HepG2 (cell line): ENCODE results near the gene TJP3. TPM values are rescaled to one million over a fixed set of nuclear protein-coding genes. Genes with fewer than 3 reads are reported as not detected.
"Not testable (repeated sequence)": the region's sequence is repeated elsewhere in the genome, so short reads cannot be mapped to it uniquely, and the experiment has no call there.

Experiments used
- ATAC-seq: fragments of 200-7000 bp; cut with Tn5 transposase; 3 replicates; pipeline ENCODE4 v1.9.1; 2020; ENCODE audit warnings: mild to moderate bottlenecking, moderate library complexity
- BruUV-seq: library from RNA; stranded (reverse); fragments of 400-500 nt; replicated peaks from 2 replicates; lab custom pipeline; 2021; lab: Mats Ljungman, UMichigan
- CTCF ChIA-PET: fragments of 300-600 bp; formaldehyde crosslinking; extraction: SDS; loops from one replicate; lab custom pipeline; 2021; ENCODE audit warnings: low total read pairs, inconsistent platforms, low intra/inter-chr PET ratio; lab: Yijun Ruan, JAX
- POLR2A ChIA-PET: fragments of 350-600 bp; sonication (Branson Sonifier 250); formaldehyde crosslinking; loops from one replicate; lab custom pipeline; 2020; ENCODE audit warnings: antibody characterized with exemption, inconsistent platforms; lab: Yijun Ruan, JAX
- DNase-seq: peaks from one replicate; pipeline ENCODE4 v3.0.0-alpha.2; 2015; ENCODE audit warnings: low spot score
- FAIRE-seq: peaks from 3 replicates; lab custom pipeline; 2011; peaks lifted over from hg19 to GRCh38; lab: Jason Lieb, UNC
- H2AFZ ChIP-seq: one replicate; pipeline ENCODE4 v1.6.1; 2011; ENCODE audit warnings: low read length, inconsistent platforms
- H3K27ac ChIP-seq: fragments of 300-600 bp; 3 replicates; pipeline ENCODE4 v1.8.0; 2011; ENCODE audit warnings: mixed run types, mild to moderate bottlenecking, mixed read lengths, low read length, inconsistent platforms; ENCODE audit not compliant: insufficient read depth; ENCODE audit errors: extremely low read length
- H3K27me3 ChIP-seq, 2 experiments: fragments of 200-600 bp in 1 of 2; 2 replicates in 1 of 2; 3 replicates in 1 of 2; pipeline versions ENCODE4 v1.6.0 to v1.8.0; 2011; ENCODE audit warnings: low read length in 2 of 2, mild to moderate bottlenecking in 2 of 2, moderate library complexity in 2 of 2, inconsistent platforms in 1 of 2; ENCODE audit not compliant: insufficient read depth in 2 of 2, control insufficient read depth in 1 of 2
- H3K36me3 ChIP-seq, 2 experiments: fragments of 200-600 bp in 1 of 2; replicated peaks in 1 of 2; 2 replicates in 1 of 2; 3 replicates in 1 of 2; pipeline versions ENCODE4 v1.5.1 to v1.8.0; 2011; ENCODE audit warnings: low read length in 2 of 2, inconsistent platforms in 1 of 2; ENCODE audit not compliant: insufficient read depth in 2 of 2, control insufficient read depth in 1 of 2
- H3K4me1 ChIP-seq: 2 replicates; pipeline ENCODE4 v1.5.1; 2012; ENCODE audit warnings: low read length, inconsistent platforms; ENCODE audit not compliant: insufficient read depth
- H3K4me2 ChIP-seq: 2 replicates; pipeline ENCODE4 v1.6.0; 2011; ENCODE audit warnings: low read depth, low read length, inconsistent platforms
- H3K4me3 ChIP-seq, 3 experiments: fragments of 200-600 bp in 1 of 3; sonication (generic), shearing (Covaris generic) in 1 of 3; replicated peaks in 1 of 3; 2 replicates each; pipeline ENCODE4 v1.5.1; 2011 to 2016; ENCODE audit warnings: low read length in 3 of 3, inconsistent platforms in 2 of 3, low read depth in 2 of 3, mild to moderate bottlenecking in 2 of 3, control low read depth in 1 of 3, mixed read lengths in 1 of 3; ENCODE audit not compliant: insufficient read depth in 1 of 3
- H3K79me2 ChIP-seq: one replicate; pipeline ENCODE4 v1.6.1; 2011; ENCODE audit warnings: low read length, inconsistent platforms; ENCODE audit not compliant: insufficient read depth
- H3K9ac ChIP-seq: 2 replicates; pipeline ENCODE4 v1.6.0; 2011; ENCODE audit warnings: mild to moderate bottlenecking, low read depth, low read length, inconsistent platforms; ENCODE audit not compliant: insufficient read depth
- H3K9me3 ChIP-seq: 2 replicates; pipeline ENCODE4 v1.5.1; 2012; ENCODE audit warnings: mild to moderate bottlenecking, low read length
- H4K20me1 ChIP-seq: 2 replicates; pipeline ENCODE4 v1.6.0; 2011; ENCODE audit warnings: inconsistent platforms, mild to moderate bottlenecking, low read length, moderate library complexity; ENCODE audit not compliant: insufficient read depth
- AGO2 ChIP-seq: fragments of 200-400 bp; formaldehyde crosslinking; optimal IDR thresholded peaks from 2 replicates; pipeline ENCODE3; 2017; ENCODE audit warnings: mild to moderate bottlenecking, low read depth, low read length, moderate library complexity
- CBX2 ChIP-seq, 2 experiments: fragments of 200-600 bp in 1 of 2; sonication (generic); formaldehyde crosslinking in 1 of 2; IDR thresholded peaks; 2 replicates each; pipeline versions ENCODE4 v1.7.0 to v1.8.1; 2018 to 2022; ENCODE audit warnings: low read depth in 2 of 2, low read length in 1 of 2, mild to moderate bottlenecking in 1 of 2, missing genetic modification reagents in 1 of 2
- FOXP1 ChIP-seq, 2 experiments: fragments of 450-650 bp in 1 of 2; IDR thresholded peaks; 2 replicates each; pipeline ENCODE4 v1.6.1; 2017 to 2018; ENCODE audit warnings: antibody characterized with exemption in 1 of 2
- HCFC1 ChIP-seq: fragments of 150-350 bp; IDR thresholded peaks from 2 replicates; pipeline ENCODE4 v1.6.1; 2014; ENCODE audit warnings: low read depth, low read length
- MTA1 ChIP-seq: sonication (generic); formaldehyde crosslinking; IDR thresholded peaks from 2 replicates; pipeline ENCODE4 v1.4.0; 2020; ENCODE audit warnings: missing genetic modification reagents, mild to moderate bottlenecking, borderline replicate concordance
- MXI1 ChIP-seq: IDR thresholded peaks from 3 replicates; pipeline ENCODE4 v1.6.1; 2012; ENCODE audit warnings: low read depth, low read length, inconsistent platforms, borderline replicate concordance
- SOX6 ChIP-seq, 2 experiments: fragments of 450-650 bp in 1 of 2; sonication (generic) in 1 of 2; formaldehyde crosslinking in 1 of 2; IDR thresholded peaks; 2 replicates each; pipeline versions ENCODE4 v1.4.0 to v1.6.1; 2017 to 2020; ENCODE audit warnings: antibody characterized with exemption in 1 of 2, mild to moderate bottlenecking in 1 of 2, missing genetic modification reagents in 1 of 2
- SP1 ChIP-seq, 2 experiments: fragments of 450-650 bp in 1 of 2; sonication (generic) in 1 of 2; formaldehyde crosslinking in 1 of 2; IDR thresholded peaks; 2 replicates each; pipeline versions ENCODE4 v1.4.0 to v1.6.1; 2016 to 2020; ENCODE audit warnings: missing genetic modification reagents in 1 of 2
- STAT5B ChIP-seq: sonication (generic); formaldehyde crosslinking; IDR thresholded peaks from 2 replicates; pipeline ENCODE4 v1.4.0; 2020; ENCODE audit warnings: missing genetic modification reagents
- THRA ChIP-seq: sonication (generic); formaldehyde crosslinking; IDR thresholded peaks from 2 replicates; pipeline ENCODE4 v1.4.0; 2020; ENCODE audit warnings: missing genetic modification reagents, borderline replicate concordance
- ZBTB33 ChIP-seq: sonication (generic); formaldehyde crosslinking; IDR thresholded peaks from 2 replicates; pipeline ENCODE4 v1.4.0; 2020; ENCODE audit warnings: missing genetic modification reagents
- ZMYM3 ChIP-seq: sonication (generic); formaldehyde crosslinking; IDR thresholded peaks from 2 replicates; pipeline ENCODE4 v1.5.1; 2020; ENCODE audit warnings: mild to moderate bottlenecking, missing genetic modification reagents
- ZNF264 ChIP-seq: sonication (generic); formaldehyde crosslinking; IDR thresholded peaks from 2 replicates; pipeline ENCODE4 v1.4.0; 2020; ENCODE audit warnings: missing genetic modification reagents
- ZNF44 ChIP-seq: sonication (generic); formaldehyde crosslinking; IDR thresholded peaks from 2 replicates; pipeline ENCODE4 v1.5.1; 2020; ENCODE audit warnings: mild to moderate bottlenecking, missing genetic modification reagents
- WGBS: methylation state at CpG from one replicate; pipeline ENCODE4 v1.1.6; 2017; ENCODE audit warnings: low lambda C conversion rate; 5-methylcytosine and 5-hydroxymethylcytosine counted together
- in situ Hi-C: cut with HindIII; loops from 2 replicates; pipeline ENCODE4 v1.10.0; 2017; ENCODE audit warnings: low pct_unique_long_range_greater_than_20kb; ENCODE audit not compliant: extremely low pct_ligation_motif_present
- intact Hi-C: fragments of 100-400 bp; cut with micrococcal nuclease; formaldehyde crosslinking; loops from one replicate; pipeline ENCODE4 v1.10.0; 2022; ENCODE audit not compliant: unreplicated experiment
- polyA plus RNA-seq, 8 experiments: library from polyadenylated mRNA; depleted of rRNA in 3 of 8; stranded (reverse) in 7 of 8; unstranded in 1 of 8; fragments of >200 nt; fragmentation: Illumina TruSeq in 4 of 8; extraction: Trizol in 4 of 8; gene quantifications; 2 replicates each; pipeline versions ENCODE4 v1.2.1 to v1.2.3, GENCODE V29; 2011 to 2016; ENCODE audit warnings: low read depth in 4 of 8, missing spikeins in 1 of 8, mixed read lengths in 1 of 8; ENCODE audit not compliant: insufficient read depth in 1 of 8
- total RNA-seq, 5 experiments: library from RNA; depleted of rRNA; stranded (reverse); fragments of >200 nt; fragmentation: Illumina TruSeq; extraction: Trizol; gene quantifications; 2 replicates each; pipeline ENCODE4 v1.2.3, GENCODE V29; 2016; ENCODE audit warnings: low read depth in 1 of 5

Gene TJP3
- total and polyA plus RNA-seq, 2 of the 13 experiments (the other 11 are each of a cell fraction or from before 2014, with no cell fraction given), result 2.3 to 21.5 TPM

GRCh38 chr19:3666545-3666856, 41.7 kb upstream of the TJP3 start:
- H4K20me1 ChIP-seq; H3K27me3 ChIP-seq; BruUV-seq; H3K79me2 ChIP-seq; DNase-seq; H3K9me3 ChIP-seq; H3K9ac ChIP-seq; ATAC-seq; FAIRE-seq; H3K4me2 ChIP-seq; H3K4me3 ChIP-seq; POLR2A ChIA-PET; in situ Hi-C loops; H2AFZ ChIP-seq; H3K27ac ChIP-seq; TF ChIP-seq FOXP1, SP1 (CRISPR knock-in tag; IDR thresholded peaks at IDR 0.05): not testable (repeated sequence)
- WGBS, result 93% methylated on average over 14 of the region's 14 CpGs
- peak; percentile 35; the same call in 1 of the 2 replicates for TF ChIP-seq FOXP1 (IDR thresholded peaks at IDR 0.05)
- 0 out of 2 replicates have a peak, but pooled peaks have one; percentile 16 for TF ChIP-seq MTA1
- peak; percentile 5 for TF ChIP-seq AGO2
- peak; percentile 13; the same call in 1 of the 2 replicates for TF ChIP-seq SP1 (IDR thresholded peaks at IDR 0.05)
- CTCF ChIA-PET, result interaction anchor here (0.8 to 1.5 kb wide), 2 partner anchors 34 to 39 kb away, joined by 5 to 16 read pairs; partner anchors contain the start of gene PIP5K1C
- intact Hi-C loops, result loop anchor here (5.0 kb wide), 1 partner anchor 36 kb away; the partner anchor contains the start of gene PIP5K1C
- Histone ChIP-seq H3K4me1 (peaks cover 21% of the 10 kb centered on the region), H3K36me3 (peaks cover 0 to 16% of the 10 kb centered on the region in 2 experiments; a peak in 4 of 5 replicates)

GRCh38 chr19:3667037-3667638, 41.0 kb upstream of the TJP3 start:
- no peaks in the 10 kb centered on the region for H4K20me1 ChIP-seq
- no peak overlapping the region for H3K4me3 ChIP-seq
- ATAC-seq (no peak), FAIRE-seq (no peak), DNase-seq (no peak)
- ChIA-PET CTCF (no interaction called here), POLR2A (no interaction called here)
- no peak overlapping the region for H2AFZ ChIP-seq
- no TSS peak for BruUV-seq
- H3K9me3 ChIP-seq, result no peaks in the 10 kb centered on the region
- H3K27ac ChIP-seq, result no peak overlapping the region
- H3K36me3 ChIP-seq, result peaks cover 0 to 16% of the 10 kb centered on the region in 2 experiments; a peak in 4 of 5 replicates
- in situ Hi-C loops (no loop called here), intact Hi-C loops (loop anchor here (5.0 kb wide), 1 partner anchor 35 kb away; the partner anchor contains the start of gene PIP5K1C)
- H3K79me2 ChIP-seq, result no peaks in the 10 kb centered on the region
- no peaks in the 10 kb centered on the region for H3K27me3 ChIP-seq
- WGBS, result 95% methylated on average over 15 of the region's 18 CpGs
- peaks cover 21% of the 10 kb centered on the region for H3K4me1 ChIP-seq
- no peak overlapping the region for H3K9ac ChIP-seq
- no peak overlapping the region for H3K4me2 ChIP-seq
- TF ChIP-seq ZBTB33 (CRISPR knock-in tag) (peak; percentile 38; the same call in 1 of the 2 replicates), ZNF44 (no peak), SOX6 (IDR thresholded peaks at IDR 0.05) (no peak), SOX6 (CRISPR knock-in tag; IDR thresholded peaks at IDR 0.05) (no peak), STAT5B (CRISPR knock-in tag) (no peak), THRA (CRISPR knock-in tag) (no peak), ZMYM3 (CRISPR knock-in tag) (0 out of 2 replicates have a peak, but pooled peaks have one; percentile 15), CBX2 (IDR thresholded peaks at IDR 0.05; ENCODE audit: low read depth, low read length) (no peak), CBX2 (CRISPR knock-in tag; IDR thresholded peaks at IDR 0.05; ENCODE audit: low read depth) (no peak), ZNF264 (CRISPR knock-in tag) (no peak), MXI1 (no peak), HCFC1 (no peak)
